CD4-positive, alpha-beta T cell treated with Interleukin-17A for 1 hour (primary cell): ENCODE results near the gene METTL16.

ENCODE experiments used
- DNase-seq: peaks from one replicate; pipeline ENCODE4 v3.0.0-alpha.2; 2020

METTL16 gene

DNA sequence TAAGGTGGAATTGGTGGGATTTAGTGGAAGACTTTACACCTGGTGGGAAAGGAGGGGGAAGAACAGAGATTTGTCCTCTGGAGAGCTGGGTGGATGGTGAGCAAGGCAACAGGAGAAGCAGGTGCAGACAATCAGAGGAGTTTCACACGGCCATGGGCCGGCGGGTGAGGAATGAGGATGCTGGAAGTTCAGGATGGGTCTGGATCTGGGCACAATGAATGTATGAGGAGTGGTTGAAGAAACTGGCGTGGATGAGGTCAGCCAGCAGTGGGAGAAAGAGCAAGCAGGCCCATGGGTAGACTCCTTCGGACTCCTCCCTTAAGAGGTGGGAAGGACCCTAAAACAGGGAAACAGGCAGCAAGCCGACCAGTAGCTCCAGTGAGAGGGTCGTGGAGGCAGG, 100.7 kb downstream of the METTL16 start:
- no peak for DNase-seq

DNA sequence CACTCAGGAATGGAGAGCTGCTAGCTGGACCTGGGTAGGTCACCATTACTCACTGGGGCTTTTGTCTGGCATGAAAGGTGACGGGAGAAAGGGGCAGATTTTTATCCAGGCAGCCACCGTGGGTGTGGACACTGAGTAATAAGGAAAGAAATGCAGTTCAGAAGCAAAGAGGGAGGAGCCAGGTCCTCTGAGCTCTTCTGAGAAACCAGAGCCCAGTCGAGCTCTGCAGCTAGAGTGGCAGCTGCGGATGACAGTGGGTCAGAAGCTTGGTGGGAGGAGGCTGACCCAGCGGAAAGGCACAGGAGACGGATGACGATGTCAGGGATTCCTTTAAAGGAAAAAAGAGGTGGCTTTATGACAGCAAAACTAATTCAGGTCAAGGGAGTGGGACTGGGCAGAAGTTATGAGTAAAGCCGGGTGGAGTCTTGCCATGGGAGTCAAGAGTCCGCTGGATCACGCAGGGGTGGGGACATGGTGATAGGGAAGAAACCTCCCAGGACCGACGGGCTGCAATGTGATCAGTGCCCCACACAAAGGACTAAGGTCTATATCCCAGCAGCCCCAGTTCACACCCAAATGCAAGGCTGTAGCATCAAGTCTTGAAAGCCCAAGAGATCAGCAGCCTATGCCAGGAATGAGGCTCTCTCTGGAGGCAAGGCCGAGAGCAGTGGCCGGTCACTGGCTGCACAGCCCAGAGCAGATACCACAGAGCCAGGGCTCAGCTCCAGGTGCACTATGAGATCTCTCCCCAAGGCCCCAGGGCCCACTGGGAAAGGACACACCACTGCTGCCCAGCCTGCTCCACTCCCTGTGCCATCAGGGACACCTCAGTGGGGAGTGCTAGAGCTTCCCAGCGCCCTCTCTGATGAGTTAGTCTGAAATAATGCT, 104.5 kb downstream of the METTL16 start:
- no peak for DNase-seq

GRCh38 chr17:2406271-2406902, 105.3 kb downstream of the METTL16 start:
- no peak for DNase-seq

DNA sequence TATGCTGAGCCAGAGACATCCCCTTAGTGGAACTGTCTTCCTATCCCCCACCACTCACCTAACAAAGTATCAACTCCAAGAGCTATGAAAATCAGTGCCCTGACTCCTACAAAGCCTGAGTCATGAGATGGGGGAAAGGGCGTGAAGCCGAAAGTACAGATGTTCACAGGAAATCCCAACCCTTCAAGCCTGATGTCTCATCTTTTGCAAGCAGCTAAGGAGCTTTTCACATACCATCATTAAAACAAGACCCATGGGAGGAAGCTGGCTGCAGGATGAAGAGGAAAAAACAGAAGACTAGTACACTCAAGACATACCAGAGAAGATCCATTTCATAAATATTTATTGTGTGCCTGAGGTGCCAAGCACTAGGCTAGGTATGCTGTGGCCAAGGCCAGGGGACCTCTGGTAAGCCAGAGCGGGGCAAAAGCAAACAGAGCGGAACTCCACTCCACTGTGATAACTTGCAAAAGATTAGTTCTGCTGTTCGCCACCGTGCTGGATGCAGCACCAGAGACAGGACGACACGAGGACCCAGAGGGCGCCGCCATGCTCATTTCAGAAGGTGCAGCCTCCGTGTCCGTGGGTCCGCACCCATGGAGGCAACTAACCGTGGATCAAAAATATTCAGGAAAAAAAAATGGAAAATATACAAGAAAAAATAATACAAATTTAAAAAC, 106.3 kb downstream of the METTL16 start:
- DNase-seq = no peak

DNA sequence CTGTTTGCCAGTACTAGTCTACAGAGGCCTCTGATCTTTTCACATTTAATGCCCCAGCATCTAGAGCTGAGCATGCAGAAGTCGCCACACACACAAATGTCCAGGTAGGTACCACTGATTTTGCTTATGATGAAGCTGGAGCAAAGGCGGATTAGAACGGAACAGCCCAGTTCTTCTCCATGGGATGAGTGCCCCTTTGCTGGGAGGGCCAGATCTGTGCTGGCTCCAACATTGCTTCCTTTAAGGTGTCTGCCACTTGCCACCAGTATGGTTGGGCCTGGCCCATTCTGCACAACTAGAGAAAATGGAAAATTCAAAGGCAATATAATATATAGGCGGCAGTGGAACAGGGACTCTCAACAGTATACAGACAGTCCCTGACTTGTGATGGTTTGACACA, 108.6 kb downstream of the METTL16 start:
- DNase-seq = no peak

DNA sequence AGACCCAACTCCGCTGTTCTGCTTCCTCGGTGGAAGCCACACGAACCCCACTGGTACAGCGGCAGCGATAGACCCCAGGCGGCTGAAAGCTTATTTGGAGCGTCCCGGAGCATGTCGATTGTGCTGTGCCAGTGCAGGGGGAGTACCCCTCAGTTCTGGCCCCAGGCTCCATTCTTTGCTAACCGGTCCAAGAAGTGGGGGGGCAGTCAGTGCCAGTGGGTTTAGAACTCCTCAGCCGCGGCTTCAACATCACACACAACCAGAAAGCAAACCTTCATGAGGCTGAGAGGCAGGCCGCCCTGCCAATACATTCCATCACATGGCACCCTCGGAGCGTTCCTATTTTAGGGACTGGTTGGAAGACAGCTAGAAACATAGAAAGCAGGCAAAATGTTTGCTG, 109.1 kb downstream of the METTL16 start:
- DNase-seq = no peak

DNA sequence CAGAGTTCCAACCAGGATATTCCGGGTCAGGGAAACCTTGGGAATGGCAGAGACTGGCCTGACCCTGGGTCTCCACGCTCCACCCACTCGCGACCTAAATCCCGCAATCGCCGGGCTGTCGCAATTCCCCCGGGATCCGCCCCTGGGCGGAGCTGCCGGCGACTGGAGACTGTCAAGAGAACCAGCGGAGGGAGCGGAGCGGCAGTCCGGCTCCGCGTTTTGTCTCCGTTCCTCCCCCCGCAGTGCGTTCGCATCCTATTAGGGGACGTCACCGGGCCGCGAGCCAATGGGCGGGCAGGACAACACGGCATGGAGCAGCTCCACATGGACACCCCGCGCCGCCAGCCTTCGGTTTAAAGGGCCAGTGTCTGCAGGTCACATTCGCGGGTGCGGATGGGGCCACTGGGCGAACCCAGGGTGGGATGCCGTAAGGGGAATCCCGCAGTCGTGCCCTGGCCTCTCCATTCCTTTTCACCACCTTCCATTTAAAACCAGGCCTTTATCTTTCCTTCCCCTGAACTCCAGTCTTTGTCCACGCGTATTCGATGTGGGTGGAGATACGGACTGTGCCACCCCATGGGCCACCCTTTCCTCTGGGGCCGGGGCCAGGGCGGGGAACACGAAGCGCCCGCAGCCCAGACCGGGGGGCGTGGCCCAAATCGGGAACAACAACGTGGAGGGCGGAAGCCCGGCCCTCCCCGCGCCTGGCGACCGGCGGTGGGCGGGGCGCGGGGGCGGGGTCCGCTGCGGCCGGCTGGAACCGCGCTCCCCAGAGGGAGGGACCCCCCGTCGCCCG, 110.1 kb downstream of the METTL16 start:
- DNase-seq = peak; percentile 99

- DNase-seq = peak; percentile 95
These were observed 110.7 kb downstream of the METTL16 start, which contains the start of gene MNT for GRCh38 chr17:2400877-2401425. TSS of gene MNT (minus strand) at chr17:2401060. CDS start at chr17:2400712, 348 bp downstream.

DNA sequence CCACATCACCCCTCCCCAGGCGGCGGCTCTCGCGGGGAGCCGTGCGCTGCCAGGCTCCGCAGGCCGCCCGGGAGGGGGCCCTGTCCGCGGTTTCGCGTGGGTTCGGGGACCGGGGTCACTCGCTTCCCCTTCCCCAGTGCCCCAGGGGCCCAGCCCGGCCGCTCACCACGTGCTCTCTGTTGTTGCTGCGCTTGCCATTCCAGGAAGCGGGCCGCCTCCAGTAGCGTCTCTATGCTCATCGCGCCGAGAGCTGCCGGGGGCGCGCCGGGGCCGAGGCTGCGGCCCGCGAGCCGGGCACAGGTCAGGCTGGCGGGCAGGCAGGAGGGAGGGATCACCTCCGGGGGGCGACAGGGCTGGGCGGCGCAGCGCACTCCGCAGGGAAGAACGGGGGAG, 111.2 kb downstream of the METTL16 start:
- DNase-seq = peak; percentile 49

DNA sequence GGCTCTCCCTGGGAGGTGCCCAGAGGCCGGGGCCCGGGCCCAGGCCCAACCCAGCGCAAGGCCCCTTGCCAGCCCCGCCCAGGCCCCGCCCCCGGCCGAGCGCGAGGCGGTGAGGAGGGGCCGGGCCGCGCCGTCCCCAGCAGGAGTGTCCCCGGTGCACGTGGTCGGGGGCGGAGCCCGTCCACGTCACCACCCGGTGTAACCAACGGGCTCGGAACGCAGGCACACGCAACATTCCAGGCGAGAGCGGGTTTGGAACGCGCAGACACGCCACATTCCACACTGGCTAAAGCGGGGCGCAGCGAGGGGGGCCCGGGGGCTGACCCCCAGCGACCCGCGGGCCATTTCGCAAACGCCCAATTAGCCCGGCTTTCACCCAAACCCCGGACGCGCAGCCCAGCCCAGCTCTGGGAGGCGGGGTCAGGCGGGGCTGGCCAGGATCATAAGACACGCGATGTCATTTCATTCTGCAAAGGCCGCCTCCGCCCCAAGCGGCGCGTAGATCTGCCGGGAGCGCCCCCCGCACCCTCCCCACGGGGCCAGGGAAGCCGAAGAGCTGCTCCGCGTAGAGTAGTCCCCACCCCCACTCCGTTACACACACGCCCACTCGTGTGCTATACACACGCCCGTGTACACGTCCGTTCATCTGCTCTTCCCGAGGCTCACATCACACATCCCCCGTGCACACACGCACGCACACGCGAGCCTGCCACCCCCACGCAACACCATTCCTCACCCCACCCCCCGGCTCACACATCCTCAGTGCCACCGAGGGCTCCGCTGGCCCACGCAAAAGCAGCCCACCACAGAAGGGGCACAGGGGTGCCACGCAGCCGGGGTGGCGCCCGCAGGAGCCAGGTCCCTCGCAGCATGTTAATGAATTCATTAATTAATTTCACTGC, 111.9 kb downstream of the METTL16 start:
- DNase-seq = peak; percentile 93

GRCh38 chr17:2398655-2399571, 112.8 kb downstream of the METTL16 start:
- peak; percentile 75 for DNase-seq

DNA sequence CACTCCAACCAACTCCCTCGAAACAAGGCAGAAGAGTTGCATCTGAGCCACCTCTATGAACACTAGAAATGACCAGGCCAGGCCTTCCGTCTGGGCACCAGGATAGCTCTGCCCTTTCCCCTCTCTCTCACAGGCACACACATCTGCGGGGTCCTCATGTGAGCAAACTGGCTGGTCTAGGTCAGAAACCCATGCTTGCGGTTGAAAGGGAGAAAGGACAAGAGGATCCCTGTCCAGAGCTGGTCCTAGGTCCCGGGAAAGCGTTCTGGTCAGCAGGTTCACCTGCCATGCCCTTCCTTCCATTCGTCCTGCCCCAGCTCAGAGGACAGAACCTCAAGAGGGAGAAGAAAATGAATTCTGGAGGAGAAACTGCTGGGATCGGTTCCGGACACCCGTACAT, 113.5 kb downstream of the METTL16 start:
- no peak for DNase-seq

- no peak for DNase-seq
These were observed 114.2 kb downstream of the METTL16 start for GRCh38 chr17:2397247-2398171.

GRCh38 chr17:2396568-2397246, 115.0 kb downstream of the METTL16 start:
- DNase-seq = peak; percentile 63

GRCh38 chr17:2396192-2396567, 115.5 kb downstream of the METTL16 start:
- no peak for DNase-seq

DNA sequence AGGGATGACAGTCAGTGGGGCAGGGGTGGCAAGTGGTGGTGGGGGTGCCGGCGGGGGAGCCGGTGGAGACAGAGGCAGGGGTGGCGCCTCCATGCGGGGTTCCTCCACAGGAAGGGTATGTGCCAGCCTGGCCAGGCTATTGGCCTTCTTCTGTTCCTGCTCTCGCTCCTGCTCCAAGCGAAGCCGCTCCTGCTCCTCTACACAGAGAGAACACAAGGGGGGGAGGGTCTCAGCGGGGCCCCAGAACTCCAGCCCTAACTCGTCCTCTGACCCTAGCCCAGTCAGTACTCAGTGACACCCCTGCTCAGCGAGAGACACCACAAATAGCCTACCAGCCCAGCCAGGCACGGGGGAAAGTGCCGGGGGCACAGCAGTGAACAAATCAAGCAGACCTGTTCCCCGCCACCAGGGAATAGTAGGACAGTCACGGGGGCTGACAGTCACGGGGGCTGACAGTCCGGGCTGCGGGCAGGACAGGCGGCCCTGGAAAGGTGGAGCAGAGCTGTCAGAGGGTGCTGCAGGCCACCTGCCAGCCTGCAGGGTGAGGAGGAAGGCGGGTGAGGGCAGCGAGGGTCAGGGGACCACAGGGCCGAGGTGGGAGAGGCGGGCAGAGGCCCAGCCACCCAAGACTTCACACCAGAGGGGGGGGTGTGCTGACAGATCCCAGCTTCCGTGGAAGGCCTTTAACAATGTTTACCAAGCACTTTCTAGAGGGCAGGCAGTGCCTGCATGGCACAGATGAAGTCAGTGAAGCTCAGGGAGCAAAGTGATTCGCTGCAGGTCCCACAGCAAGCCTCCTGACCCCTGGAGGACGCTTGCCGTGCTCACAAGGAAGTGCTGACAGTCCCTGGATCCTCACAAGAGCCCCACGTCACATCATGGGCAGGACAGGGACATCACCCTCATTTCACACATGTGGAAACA, 116.2 kb downstream of the METTL16 start:
- no peak for DNase-seq

GRCh38 chr17:2394775-2395201, 116.9 kb downstream of the METTL16 start:
- DNase-seq = no peak
